Measurements from ENCODE around the gene ZFP36. TPM values are rescaled to one million over a fixed set of nuclear protein-coding genes. Genes with fewer than 3 reads are reported as not detected.

ZFP36 gene
- total and polyA plus RNA-seq, 2 of the 8 experiments (the other 6 are each of a cell fraction or from before 2014, with no cell fraction given): 4.0 to 10.9 TPM

DNA sequence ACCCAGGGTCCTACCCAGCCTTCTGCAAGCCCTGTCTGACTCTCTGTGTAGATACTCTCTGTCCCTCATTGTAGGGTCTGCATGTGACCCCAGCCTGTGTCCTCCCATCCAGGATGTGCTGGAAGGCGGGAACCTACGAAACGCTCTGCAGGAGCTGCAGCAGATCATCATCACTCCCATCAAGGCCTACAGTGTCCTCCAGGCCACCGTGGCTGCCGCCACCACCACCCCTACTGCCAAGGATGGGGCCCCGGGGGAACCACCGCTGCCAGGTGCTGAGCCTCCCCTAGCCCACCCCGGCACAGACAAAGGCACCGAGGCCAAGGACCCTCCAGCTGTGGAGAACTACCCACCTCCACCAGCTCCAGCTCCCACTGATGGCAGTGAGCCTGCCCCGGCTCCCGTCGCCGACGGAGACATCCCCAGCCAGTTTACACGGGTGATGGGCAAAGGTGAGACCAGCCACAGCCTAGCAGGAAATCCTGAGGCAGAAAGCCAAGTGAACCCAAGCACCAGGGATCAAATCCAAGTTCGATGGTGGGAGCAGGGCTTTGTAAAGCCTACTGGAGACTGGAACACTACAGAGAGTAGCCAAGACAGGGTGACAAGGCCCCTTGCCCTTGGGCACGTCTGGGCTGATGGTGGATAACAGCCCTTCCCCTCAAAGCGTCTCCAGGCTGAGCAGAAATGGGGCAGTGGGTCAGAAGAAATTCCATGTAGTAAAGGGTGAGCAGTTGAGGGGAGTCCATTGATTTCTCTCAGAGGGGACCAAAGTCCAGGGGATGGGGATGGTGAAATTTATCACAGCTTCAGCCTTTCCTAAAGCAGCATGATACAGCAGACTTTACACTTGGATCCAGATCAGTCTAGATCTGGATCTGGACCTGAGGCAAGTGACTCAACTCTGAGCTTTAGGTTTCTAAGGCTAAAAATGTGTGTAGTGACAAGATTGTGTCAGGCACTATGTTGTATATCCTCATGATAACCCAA is 29.0 kb upstream of the ZFP36 start (continued):
- TF ChIP-seq, protein P1, sequence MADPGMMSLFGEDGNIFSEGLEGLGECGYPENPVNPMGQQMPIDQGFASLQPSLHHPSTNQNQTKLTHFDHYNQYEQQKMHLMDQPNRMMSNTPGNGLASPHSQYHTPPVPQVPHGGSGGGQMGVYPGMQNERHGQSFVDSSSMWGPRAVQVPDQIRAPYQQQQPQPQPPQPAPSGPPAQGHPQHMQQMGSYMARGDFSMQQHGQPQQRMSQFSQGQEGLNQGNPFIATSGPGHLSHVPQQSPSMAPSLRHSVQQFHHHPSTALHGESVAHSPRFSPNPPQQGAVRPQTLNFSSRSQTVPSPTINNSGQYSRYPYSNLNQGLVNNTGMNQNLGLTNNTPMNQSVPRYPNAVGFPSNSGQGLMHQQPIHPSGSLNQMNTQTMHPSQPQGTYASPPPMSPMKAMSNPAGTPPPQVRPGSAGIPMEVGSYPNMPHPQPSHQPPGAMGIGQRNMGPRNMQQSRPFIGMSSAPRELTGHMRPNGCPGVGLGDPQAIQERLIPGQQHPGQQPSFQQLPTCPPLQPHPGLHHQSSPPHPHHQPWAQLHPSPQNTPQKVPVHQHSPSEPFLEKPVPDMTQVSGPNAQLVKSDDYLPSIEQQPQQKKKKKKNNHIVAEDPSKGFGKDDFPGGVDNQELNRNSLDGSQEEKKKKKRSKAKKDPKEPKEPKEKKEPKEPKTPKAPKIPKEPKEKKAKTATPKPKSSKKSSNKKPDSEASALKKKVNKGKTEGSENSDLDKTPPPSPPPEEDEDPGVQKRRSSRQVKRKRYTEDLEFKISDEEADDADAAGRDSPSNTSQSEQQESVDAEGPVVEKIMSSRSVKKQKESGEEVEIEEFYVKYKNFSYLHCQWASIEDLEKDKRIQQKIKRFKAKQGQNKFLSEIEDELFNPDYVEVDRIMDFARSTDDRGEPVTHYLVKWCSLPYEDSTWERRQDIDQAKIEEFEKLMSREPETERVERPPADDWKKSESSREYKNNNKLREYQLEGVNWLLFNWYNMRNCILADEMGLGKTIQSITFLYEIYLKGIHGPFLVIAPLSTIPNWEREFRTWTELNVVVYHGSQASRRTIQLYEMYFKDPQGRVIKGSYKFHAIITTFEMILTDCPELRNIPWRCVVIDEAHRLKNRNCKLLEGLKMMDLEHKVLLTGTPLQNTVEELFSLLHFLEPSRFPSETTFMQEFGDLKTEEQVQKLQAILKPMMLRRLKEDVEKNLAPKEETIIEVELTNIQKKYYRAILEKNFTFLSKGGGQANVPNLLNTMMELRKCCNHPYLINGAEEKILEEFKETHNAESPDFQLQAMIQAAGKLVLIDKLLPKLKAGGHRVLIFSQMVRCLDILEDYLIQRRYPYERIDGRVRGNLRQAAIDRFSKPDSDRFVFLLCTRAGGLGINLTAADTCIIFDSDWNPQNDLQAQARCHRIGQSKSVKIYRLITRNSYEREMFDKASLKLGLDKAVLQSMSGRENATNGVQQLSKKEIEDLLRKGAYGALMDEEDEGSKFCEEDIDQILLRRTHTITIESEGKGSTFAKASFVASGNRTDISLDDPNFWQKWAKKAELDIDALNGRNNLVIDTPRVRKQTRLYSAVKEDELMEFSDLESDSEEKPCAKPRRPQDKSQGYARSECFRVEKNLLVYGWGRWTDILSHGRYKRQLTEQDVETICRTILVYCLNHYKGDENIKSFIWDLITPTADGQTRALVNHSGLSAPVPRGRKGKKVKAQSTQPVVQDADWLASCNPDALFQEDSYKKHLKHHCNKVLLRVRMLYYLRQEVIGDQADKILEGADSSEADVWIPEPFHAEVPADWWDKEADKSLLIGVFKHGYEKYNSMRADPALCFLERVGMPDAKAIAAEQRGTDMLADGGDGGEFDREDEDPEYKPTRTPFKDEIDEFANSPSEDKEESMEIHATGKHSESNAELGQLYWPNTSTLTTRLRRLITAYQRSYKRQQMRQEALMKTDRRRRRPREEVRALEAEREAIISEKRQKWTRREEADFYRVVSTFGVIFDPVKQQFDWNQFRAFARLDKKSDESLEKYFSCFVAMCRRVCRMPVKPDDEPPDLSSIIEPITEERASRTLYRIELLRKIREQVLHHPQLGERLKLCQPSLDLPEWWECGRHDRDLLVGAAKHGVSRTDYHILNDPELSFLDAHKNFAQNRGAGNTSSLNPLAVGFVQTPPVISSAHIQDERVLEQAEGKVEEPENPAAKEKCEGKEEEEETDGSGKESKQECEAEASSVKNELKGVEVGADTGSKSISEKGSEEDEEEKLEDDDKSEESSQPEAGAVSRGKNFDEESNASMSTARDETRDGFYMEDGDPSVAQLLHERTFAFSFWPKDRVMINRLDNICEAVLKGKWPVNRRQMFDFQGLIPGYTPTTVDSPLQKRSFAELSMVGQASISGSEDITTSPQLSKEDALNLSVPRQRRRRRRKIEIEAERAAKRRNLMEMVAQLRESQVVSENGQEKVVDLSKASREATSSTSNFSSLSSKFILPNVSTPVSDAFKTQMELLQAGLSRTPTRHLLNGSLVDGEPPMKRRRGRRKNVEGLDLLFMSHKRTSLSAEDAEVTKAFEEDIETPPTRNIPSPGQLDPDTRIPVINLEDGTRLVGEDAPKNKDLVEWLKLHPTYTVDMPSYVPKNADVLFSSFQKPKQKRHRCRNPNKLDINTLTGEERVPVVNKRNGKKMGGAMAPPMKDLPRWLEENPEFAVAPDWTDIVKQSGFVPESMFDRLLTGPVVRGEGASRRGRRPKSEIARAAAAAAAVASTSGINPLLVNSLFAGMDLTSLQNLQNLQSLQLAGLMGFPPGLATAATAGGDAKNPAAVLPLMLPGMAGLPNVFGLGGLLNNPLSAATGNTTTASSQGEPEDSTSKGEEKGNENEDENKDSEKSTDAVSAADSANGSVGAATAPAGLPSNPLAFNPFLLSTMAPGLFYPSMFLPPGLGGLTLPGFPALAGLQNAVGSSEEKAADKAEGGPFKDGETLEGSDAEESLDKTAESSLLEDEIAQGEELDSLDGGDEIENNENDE (IDR thresholded peaks at IDR 0.05; ENCODE audit: insufficient replicate concordance, low read length): no peak
- no peak for TF ChIP-seq RFX5 (IDR thresholded peaks at IDR 0.05; ENCODE audit: borderline replicate concordance, low read depth, low read length)
- TF ChIP-seq ASH2L (IDR thresholded peaks at IDR 0.05; ENCODE audit: low read length): no peak
- no peak for TF ChIP-seq TBP (IDR thresholded peaks at IDR 0.05; ENCODE audit: low read depth, low read length)
- no peak for TF ChIP-seq YY1 (IDR thresholded peaks at IDR 0.05; ENCODE audit: low read depth, low read length)

Measured in H1 (cell line).